T-helper 1 cell (primary cell): ENCODE data around the gene ANKRD13B.
"Not testable (repeated sequence)": the region's sequence is repeated elsewhere in the genome, so short reads cannot be mapped to it uniquely, and the experiment has no call there.

Source experiments
- DNase-seq, 5 donors: peaks; one replicate each; pipeline ENCODE4 v3.0.0-alpha.2; 2012 to 2020
- total RNA-seq, 4 donors: gene quantifications; one replicate each; lab custom pipeline; 2026; lab: John Stamatoyannopoulos, UW

Gene ANKRD13B
- 1.9 to 2.7 (median 2.1) reads per million in 4 donors for total RNA-seq

GRCh38 chr17:29592850-29593551 is at the start of gene ANKRD13B:
Gene ANKRD13B (plus strand): TSS chr17:29593132. CDS start chr17:29593622, 490 bp downstream.
- peak in 2 of 5 donors; percentile 34 to 35 for DNase-seq

DNA sequence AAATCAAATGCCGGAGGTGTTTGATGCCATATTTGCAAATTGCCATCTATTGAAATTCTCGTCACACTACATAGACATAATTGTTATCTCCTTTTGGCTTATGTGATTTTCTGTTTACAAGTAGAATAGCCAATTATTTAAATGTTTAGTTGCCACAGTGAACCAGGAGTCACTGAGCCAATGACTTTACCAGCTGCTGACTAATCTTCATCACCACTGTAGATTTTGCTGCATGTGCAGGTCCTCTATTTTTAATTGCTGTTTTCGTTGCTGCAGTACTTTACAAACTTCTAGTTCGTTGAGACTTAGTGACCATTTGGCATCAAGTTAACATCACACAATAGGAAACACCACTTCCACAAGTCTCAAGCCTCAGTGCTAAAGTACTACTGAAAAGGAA is 48.9 kb upstream of the ANKRD13B start:
- no peak for DNase-seq

- DNase-seq = no peak
Measured at GRCh38 chr17:29546085-29546484, 46.8 kb upstream of the ANKRD13B start.

DNA sequence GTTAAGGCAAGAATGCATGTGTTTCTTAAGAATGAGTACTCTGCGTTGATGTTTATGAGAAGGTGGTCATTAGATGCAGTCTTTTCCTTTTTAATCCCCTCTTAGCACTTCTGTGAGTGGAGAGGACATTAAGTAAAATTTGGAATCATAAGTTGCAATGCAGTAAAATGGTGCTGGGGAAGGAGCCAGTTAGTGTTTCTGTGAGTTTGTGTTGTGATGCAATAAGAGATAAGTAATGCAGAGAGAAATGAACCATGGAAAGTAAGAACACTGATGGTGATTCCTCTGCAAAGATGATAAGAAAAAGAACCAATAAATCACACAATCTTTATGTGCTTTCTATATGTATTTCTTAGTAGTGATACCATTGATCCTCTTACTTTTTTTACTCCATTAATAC is 46.1 kb upstream of the ANKRD13B start:
- DNase-seq = no peak

GRCh38 chr17:29549177-29549923 is 43.6 kb upstream of the ANKRD13B start:
- DNase-seq = peak in 1 of 5 donors; percentile 44

DNA sequence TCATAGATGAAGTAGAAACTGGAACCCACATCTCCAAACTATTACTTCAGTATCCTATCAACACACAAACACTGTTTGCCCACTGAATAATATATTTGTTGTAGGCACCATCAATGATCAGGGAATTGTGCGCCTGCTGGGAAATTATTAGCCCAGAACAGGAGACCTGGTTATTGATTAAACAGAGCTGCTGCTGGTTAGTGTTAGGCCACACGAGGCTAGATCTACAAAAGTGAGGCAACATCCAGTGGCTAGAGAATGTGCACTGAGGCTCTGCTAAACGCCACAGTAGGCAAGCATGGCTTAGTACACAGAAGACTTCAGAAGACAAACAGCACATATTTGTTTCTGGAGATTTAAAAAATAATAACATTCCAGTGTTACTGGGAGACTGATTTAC is 37.1 kb upstream of the ANKRD13B start:
- no peak for DNase-seq

DNA sequence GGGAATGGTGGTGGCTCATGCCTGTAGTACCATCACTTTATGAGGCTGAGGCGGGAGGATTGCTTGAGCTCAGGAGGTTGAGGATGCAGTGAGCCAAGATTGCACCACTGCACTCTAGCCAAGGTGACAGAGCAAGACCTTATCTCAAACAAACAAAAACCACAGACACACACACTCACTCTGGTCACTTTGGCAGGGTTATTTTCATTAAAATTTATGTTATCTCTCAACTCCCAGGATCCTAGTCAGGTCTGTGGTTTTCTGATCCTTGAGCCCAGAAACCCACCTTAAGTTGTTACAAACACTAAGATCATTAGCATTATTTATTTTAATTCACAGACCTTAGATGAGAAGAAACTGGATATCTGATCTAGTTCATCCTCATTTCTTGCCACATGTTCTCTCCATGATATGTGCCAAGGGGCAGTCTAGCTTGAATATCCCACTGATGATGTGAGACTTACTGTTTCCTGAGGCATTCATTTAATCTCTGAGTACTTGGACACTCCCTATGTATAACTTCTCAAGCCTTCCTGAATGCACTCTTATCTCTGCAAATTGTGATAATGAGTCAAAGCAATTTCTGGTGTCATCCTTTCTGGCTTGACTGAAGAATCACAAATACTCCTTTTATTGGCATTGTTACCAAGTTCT is 35.7 kb upstream of the ANKRD13B start:
- DNase-seq = no peak

DNA sequence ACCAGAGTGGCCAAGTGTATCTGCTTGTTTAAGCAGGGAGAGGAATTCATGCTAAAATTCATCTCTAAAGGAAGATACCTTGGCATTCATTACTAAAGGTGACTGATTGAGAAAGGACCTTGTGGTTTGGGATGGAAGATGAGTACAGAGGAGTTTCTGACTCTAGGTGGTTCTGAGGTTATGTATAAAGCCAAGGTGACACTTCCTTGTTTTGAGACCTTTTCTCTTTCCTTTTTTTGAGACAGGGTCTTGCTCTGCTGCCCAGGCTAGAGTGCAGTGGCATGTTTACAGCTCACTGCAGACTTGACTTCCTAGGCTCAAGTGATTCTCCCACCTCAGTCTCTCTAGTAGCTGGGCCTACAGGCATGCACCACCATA is 35.2 kb upstream of the ANKRD13B start:
- no peak for DNase-seq

DNA sequence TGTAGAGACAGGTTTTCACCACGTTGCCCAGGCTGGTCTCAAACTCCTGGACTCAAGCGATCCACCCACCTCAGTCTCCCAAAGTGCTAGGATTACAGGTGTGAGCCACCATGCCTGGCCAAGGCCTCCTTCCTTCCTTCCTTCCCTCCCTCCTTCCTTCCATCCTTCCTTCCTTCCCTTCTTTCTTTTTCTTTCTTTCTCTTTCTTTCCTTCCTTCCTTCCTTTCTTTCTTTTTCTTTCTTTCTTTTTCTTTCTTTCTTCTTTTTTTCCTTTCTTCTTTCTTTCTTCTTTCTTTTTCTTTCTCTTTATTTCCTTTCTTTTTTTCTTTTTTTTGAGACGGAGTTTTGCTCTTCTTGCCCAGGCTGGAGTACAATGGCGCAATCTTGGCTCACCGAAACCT is 34.8 kb upstream of the ANKRD13B start:
- DNase-seq = not testable (repeated sequence)

- DNase-seq = no peak
Measured at GRCh38 chr17:29559640-29560039, 33.3 kb upstream of the ANKRD13B start.

- DNase-seq = no peak
Measured at GRCh38 chr17:29560316-29560715, 32.6 kb upstream of the ANKRD13B start.

DNA sequence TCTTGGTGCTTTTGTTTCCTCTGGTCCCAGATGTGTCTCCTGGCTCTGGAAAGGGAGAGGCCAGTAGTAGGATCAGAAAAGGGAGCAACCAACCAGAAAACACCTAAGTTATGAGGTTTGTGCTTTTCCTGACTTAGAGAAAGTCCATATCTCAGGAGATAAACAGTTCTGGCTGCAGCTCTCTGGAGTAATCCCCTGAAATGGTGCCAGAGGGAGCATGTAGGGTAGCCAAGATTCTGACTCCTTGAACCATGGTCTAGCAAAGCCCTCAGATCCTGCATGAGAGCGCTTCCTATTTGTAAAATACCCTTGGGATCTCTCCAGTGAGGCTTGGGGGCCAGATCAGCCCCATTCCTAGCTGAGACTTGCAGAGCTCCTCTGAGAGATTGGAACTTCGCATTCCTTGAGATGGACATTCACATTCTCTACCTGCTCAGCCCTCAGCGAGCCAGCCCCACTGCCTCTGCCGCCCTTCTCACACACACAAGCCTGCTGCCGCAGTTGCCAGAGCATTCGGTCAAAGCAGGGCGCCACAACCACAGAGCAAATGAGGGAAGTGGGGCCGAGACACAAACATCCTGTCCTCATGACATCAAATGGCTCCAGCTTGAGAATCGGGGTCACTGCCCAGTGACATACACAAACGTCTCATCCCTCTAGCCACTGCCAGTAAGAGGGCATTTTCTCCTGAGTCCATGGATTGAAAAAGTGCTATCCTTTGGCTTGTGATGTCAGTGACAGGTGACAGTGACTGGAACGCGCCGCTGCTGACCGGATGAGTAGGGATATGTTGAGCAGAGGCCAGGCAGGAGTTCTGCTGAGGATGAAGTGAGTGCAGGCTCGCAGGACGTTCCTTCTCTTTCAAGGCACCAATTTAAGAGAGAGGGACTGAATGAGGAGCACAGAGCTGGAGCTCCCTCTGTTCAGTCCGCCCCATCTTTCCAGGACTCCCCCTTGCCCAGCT is 31.1 kb upstream of the ANKRD13B start:
- no peak for DNase-seq

GRCh38 chr17:29562615-29563014 is 30.3 kb upstream of the ANKRD13B start:
- no peak for DNase-seq

DNA sequence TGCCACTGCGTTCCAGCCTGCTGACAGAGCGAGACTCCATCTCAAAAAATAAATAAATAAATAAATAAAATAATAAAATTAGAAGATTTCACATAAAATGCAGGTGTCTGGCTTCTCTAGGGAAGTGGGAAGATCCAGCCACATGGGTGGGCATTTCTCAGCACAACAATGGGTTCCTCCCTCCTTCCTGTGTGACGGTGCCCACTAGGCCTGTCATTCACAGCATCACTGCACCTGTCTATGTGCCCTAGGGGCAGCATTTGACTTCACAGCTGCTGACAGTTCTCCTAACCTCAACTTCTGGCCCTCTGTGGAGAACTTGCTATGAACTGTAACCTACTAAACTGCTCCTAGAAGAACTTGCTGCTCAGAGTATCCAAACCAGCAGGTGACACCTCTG is 29.1 kb upstream of the ANKRD13B start:
- no peak for DNase-seq

DNA sequence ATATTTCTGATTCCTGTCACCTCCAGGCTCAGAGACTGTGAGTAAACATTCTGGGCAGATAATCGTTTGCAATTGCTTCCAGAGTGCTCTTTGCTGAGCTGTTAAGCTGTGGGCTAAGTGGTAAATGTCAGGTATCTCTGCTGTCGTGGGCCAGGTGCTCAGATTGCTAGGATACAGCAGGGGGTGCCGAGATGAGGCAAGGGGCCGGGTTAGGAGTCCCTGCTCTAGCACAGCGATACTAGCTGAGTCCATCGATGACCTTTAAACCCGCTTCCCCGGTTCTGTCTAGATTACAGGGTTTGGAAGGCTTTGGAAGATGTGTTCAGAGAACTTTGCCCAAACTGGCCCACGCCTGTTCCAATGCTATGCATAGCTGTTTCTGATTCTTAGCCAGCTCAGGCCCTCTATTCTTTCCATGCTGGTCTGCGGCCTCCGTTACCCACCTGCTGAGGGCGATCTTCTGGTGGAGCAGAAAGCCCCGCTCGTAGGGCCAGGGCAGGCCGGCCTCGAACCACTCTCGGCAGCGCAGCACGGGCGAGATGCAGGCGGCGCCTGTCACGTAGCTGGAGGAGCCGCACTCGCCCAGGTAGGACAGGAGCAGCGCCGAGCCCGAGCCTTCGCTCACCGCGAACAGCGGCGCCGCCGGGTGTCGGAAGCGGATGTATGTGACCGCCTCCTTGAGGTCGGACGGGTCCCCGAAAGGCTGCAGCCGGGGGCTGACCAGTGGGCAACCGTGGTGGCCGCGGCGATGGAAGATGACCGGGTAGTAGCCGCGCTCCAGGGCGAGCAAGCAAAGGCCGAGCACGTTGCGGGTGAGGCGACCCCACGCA is 27.1 kb upstream of the ANKRD13B start:
- peak in 3 of 5 donors; percentile 40 to 76 (median 46) for DNase-seq

- peak in 4 of 5 donors; percentile 42 to 71 (median 54) for DNase-seq
Measured at GRCh38 chr17:29566473-29567303, 26.2 kb upstream of the ANKRD13B start, which contains the start of gene ABHD15. Gene ABHD15 (minus strand): TSS chr17:29567037. CDS start chr17:29566966, 71 bp downstream.

- peak in 1 of 5 donors; percentile 26 for DNase-seq
Measured at GRCh38 chr17:29567304-29567553, 25.7 kb upstream of the ANKRD13B start.

DNA sequence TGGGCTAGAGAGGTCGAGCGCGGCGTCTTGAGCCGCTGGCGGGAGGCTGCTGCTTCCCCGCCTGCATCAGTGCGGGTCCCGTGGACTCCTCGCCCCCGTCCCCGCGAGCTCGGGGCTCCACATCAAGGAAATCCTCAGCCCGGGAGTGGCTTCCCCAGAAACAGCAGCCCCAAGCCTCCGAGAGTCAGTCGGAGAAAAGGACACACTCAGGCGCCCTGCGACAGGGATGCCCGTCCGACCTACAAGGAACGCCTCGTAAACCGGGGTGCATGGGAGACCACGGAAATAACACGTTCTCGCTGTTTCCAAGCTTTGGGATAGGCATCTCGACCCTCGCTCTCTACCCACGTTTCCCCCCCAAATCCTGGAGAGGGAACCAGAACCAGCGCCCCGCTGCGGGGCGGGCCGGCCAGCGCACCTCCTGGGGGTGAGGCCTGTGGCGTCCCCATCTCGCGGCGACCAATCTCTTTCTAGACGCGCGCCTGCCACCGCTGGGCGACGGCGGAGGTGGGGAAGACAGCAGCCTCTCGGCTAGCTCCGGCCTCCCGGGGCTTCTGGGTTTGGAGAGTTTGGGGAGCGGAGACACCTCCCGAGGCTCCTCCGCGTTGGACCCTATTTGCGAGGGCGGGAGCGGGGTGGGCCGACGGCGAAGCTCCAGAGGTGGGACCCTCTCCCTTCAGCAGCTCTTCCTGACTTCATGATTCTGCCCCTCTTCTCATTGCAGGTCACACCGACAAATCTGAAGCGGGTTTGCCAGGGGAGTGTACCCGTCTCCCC is 25.2 kb upstream of the ANKRD13B start:
- peak; percentile 57 to 87 (median 67) for DNase-seq

DNA sequence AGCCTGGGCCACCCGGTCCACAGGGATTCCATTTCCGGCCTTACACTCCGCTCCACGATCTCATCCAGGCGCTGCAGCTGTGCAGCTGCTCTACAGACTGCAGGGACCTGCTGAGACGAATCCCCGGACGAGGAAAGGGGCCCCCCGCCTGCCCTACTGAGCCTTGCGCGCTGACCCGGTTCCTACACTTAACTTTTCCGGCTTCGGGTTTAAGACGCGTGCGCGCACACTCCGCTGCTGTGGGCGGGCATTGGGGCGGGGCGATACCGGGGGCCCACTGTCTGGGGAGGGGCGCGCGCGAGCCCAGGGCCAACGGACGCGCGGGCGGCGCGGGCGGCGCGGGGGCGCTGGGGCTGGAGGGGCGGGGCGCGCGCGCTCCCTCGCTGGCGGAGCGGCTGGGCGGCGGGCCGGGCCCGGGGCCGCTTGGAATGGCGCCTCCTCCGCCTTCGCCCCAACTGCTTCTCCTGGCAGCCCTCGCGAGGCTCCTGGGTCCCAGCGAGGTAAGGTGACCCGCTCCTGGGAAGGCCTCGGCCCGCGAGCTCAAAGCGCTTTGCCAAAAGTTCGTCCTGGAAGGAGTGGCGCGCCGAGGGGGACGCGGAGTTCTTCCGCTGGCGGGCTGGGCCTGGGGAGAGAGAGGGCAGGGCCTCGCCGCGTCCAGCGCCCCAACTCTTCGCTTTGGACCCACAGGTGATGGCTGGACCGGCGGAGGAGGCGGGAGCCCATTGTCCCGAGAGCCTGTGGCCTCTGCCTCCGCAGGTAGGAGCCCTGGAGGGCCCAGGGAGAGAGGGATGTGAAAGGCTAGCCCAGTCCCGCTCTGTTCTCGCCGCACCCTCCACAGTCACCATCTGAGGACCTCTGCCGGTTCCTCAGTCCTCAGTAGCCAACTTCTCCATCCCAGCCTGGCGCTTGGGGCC is 24.3 kb upstream of the ANKRD13B start, which contains the start of gene TP53I13:
Gene TP53I13 (plus strand): TSS at position 371 of the 914 bp plus-strand sequence. CDS start 58 bp downstream, at position 429.
- DNase-seq = peak; percentile 78 to 90 (median 84)
